K562 (cell line): Measurements from ENCODE around the gene PPP6C.
"Not testable (repeated sequence)": the region's sequence is repeated elsewhere in the genome, so short reads cannot be mapped to it uniquely, and the experiment has no call there.

Source experiments
- ARID1B ChIP-seq: fragments of 450-650 bp; IDR thresholded peaks from 2 replicates; pipeline ENCODE4 v1.6.1; 2016; ENCODE audit warnings: antibody characterized with exemption, mild to moderate bottlenecking, inconsistent platforms
- EP300 ChIP-seq: IDR thresholded peaks from 2 replicates; pipeline ENCODE4 v1.6.1; 2012; ENCODE audit warnings: low read length, improper control_type of control experiment
- ERF ChIP-seq: fragments of 450-650 bp; formaldehyde crosslinking; IDR thresholded peaks from 2 replicates; pipeline ENCODE4 v1.4.0; 2020; ENCODE audit warnings: mild to moderate bottlenecking, mixed read lengths
- EZH2 ChIP-seq: IDR thresholded peaks from 2 replicates; pipeline ENCODE4 v1.6.1; 2012; ENCODE audit warnings: low read depth, mild to moderate bottlenecking, inconsistent platforms, low read length, borderline replicate concordance
- FOXP1 ChIP-seq: sonication (generic); formaldehyde crosslinking; IDR thresholded peaks from 2 replicates; pipeline ENCODE4 v1.8.0; 2022; ENCODE audit warnings: mild to moderate bottlenecking, missing genetic modification reagents
- KDM1A ChIP-seq, 2 experiments: fragments of 450-650 bp; IDR thresholded peaks; 2 replicates each; pipeline ENCODE4 v1.6.1; 2016; ENCODE audit warnings: mild to moderate bottlenecking in 2 of 2
- ZEB2 ChIP-seq: fragments of 450-650 bp; IDR thresholded peaks from 2 replicates; pipeline ENCODE4 v1.6.1; 2016

GRCh38 chr9:125195591-125195990, 6.0 kb upstream of the PPP6C start:
- not testable (repeated sequence) for TF ChIP-seq EP300; FOXP1 (CRISPR knock-in tag); ARID1B; ZEB2; ERF (CRISPR knock-in tag); KDM1A (IDR thresholded peaks at IDR 0.05); EZH2
